ENCODE measurements around the gene CFAP410. TPM values are rescaled to one million over a fixed set of nuclear protein-coding genes. Genes with fewer than 3 reads are reported as not detected.

CFAP410 gene
- polyA plus RNA-seq, 10 donors, result 10.5 to 20.6 (median 15.3) TPM

DNA sequence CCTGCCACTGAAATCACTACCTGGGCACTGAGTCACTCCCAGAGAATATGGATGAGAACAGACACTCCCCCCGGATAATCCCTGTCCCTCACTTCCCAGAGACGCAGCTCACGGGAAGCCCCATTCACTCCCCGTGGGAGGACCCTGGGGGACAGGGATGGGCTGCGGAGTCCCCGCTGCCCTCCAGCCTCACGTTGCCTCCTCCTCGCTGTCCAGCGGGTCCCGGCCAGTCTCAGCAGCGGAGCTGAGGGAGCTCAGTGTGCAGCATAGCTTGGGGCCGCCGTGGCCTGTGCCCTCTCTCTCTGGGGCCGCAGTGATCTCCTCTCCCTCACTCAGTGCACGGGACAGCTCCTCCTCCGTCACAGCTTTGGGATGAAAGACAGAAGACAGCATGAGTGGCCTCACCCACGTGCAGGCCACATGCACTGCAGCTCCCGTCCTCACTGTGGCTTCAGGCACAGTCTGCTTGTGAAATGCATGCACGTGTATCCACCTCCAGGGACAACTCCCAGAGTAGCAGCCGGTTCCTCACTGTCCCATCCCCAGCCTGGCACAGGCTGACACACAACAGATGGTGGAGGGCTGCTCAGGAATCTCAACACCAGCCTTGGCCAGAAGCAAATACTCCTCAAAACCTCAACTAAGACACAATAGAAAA, 7.4 kb downstream of the CFAP410 start:
- DNase-seq, result no peak

DNA sequence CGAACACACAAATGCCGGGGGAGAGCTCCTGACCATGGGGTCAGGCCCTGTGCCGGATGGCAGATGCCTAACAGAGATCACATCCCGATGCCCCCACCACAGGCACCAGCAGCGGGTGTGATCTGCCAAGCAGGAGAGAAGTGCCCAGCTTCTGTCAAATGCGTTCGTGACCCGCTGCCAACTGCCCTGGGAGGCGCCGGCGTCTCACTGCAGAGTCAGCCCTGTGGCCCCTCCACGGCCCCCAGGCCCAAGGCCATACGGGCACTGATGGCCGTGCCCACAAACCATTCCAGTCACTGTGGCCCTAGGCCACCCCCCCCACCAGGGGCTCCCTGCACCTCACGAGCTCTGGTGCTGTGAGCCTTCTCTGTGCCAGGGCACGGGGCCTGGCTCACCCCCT, 8.0 kb downstream of the CFAP410 start:
- no peak for DNase-seq

DNA sequence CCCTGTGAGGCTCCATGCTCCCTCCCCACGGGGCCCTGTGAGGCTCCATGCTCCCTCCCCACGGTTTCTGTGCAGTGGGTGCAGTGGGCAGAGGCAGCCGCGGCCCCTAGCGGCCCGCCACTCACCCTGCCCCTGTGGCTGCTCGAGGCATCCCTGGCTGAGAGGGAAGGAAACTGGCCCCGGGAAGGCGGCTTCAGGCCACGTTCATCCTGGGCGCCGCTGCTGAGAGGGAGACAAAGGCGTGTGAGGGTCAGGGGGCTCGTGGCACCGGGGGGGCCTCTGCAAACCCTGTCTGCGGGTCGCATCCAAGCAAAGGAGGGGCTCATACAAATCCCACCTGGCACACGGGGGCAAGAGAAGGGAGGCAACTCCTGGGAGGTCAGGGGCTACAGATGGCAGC, 8.5 kb downstream of the CFAP410 start:
- no peak for DNase-seq

DNA sequence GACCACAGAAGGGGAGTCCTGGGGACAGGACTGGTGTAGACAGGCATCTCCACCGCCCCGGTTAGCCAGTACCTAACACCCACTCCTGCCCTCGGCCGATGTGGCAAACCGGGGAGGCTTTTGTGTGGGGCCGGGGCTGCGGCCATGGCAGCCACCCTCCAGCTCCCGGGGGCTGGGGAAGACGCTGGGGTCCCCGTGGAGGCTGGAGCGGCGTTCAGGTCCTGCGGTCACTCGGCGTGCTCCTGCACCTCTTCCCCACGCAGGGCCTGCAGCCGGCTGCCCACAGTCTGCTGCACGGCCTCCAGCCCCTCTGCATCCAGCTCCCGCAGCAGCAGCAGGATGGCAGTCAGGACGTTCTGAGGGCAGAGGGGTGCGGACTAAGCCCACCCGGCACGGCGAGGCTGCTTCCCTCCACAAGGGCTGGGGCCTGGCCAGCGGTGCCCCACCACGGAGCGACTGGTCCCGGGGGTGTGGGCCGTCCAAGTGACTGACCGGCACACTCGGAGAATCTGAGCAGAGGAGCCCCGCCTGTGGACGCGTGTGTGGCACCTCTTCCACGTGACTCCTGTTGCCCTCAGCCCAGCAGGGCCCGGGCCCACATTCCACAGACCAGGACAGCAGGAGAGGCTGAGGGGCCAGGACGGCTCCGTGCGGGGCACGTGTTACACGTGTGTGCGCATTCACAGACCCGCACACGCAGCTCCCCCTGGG, 9.1 kb downstream of the CFAP410 start:
- no peak for DNase-seq

GRCh38 chr21:44329086-44329889, 9.9 kb downstream of the CFAP410 start:
- no peak for DNase-seq

GRCh38 chr21:44328242-44328895, 10.8 kb downstream of the CFAP410 start:
- no peak for DNase-seq

GRCh38 chr21:44327603-44327974, 11.6 kb downstream of the CFAP410 start:
- no peak for DNase-seq

DNA sequence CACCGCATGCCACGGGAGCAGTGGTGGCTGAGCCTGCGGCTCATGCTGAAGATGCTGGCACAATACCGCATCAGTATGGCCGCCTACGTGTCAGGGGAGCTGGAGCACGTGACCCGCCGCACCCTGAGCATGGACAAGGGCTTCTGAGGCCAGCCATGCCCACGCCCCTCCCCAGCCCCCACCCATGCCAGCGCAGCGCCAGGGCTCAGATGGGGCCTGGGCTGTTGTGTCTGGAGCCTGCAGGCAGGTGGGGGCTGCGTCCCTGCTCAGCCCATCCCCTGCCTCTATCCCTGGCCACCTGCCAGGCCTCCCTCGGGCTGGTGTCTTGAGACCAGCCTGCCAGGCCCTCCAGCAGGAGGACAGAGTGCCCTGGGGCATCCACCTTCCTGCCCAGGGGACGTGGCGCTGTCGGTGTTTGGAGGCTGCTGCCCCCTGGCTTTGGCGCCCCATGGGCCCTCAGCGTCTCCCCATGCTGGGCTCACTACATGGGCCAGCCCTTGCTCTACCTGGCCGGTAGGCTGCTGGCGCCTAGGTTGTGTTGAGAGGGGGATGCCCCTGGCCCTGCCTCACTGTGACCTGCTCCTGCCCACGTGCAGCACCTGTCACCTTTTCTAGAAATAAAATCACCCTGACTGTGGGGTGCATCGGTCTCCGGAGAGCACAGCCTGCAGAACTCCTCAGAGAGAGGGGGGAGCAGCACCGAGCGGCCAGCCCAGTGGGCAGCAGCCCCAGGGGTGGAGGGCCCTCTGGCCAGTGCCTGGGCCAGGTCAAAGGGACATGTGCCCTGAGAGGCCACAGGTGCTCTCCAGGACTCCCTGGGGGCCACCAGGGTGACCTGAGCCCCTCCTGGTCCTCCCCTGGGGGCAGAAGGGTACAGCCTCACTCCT, 12.2 kb downstream of the CFAP410 start:
- no peak for DNase-seq

DNA sequence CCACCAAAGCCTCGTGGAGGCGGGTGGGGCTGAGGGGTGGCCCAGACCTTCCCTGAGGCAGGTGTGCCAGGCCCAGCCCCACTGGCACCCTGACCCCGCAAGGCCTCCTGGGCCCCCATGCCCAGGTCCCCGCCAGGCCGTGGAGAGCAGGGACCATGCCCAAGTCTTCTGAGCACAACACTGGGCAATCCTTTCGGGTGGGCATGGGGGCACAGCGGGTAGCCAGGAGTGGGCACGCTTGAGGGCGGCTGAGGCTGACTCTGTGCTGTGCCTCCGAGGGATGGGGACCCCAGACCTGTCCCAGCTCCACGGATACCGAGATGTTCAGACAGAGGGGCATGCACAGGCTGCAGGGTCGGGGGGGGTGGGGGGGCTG, 12.9 kb downstream of the CFAP410 start:
- DNase-seq, result no peak

GRCh38 chr21:44325386-44326271, 13.6 kb downstream of the CFAP410 start:
- DNase-seq, result no peak

GRCh38 chr21:44324854-44325107, 14.4 kb downstream of the CFAP410 start:
- DNase-seq, result no peak

DNA sequence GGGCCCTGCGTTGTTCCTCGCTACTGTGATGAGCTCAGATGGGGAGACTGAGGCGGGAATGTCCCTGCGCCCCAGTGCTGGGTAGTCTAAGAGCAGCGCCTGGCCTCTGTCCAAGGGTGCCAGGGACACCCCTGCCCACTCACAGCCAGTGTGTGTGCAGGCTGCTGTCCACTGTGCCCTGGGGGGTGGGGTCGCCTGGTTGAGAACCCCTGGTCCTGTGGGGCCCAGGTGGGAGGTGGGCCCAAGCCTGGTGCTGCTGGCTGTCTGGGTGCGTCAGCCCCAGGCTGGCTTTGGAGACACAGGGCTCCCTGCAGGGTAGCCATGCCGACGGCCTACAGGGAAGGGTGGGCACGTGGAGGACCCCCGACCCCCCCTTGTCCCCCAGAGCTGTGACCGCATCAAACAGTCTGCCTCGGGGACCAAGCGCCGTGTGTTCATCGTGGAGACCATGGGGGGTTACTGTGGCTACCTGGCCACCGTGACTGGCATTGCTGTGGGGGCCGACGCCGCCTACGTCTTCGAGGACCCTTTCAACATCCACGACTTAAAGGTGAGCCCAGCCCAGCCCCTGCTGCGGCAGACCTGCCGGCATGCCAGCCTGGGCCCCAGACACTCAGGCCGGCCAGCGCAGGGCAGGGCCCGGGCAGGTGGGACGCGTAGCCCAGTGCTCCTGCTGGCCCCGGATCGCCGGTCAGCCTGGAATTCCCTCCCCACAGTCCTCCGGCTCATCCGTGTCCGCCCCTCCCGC, 14.9 kb downstream of the CFAP410 start:
- no peak for DNase-seq

- no peak for DNase-seq
Measured at GRCh38 chr21:44323591-44323990, 15.6 kb downstream of the CFAP410 start.

- no peak for DNase-seq
Measured at GRCh38 chr21:44322621-44323325, 16.4 kb downstream of the CFAP410 start.

DNA sequence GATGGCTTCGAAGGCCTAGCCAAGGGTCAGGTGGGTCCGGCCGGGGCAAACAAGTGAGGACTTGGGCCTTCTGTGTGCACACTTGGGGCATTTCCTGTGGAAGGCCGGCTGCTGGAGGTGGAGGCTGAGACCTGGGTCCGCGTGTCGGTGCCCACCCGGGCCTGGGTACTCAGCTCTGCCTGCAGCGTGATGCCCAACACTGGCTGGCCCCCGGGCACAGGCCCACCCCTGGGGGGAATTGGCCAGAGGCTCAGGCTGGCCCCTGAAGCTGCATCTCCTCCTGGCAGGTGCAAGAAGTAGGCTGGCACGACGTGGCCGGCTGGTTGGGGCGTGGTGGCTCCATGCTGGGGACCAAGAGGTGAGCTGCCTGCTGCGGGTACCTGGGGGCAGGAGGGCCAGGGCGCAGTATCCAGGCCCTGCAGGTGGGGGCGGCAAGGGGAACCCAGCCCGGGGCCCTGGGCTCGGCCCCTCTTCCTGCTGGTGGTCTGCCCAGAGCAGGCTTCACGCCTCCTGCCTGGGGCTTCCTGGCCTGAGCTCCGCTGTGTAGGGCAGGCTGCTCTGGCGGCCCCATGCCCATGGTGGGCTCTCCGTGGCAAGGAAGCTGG, 17.2 kb downstream of the CFAP410 start:
- no peak for DNase-seq

DNA sequence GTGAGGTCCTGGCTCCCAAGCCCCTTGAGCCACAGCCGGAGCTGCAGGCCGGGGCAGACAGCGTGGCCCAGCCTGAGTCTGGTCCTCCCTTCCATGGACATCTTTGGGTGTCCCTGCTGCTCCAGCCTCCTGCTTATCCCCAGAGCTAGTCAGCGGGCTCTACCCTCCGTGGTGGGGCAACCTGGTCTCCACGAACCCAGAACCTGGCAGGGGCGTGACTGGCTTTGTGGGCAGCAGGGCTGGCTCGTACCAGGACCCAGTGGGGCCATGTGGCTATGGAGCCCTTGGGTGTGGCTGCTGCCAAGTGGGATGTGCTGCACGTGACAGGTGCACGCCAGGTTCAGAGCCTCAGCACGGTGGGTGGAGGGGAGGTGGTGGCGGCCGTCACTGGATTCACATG, 18.3 kb downstream of the CFAP410 start:
- no peak for DNase-seq

DNA sequence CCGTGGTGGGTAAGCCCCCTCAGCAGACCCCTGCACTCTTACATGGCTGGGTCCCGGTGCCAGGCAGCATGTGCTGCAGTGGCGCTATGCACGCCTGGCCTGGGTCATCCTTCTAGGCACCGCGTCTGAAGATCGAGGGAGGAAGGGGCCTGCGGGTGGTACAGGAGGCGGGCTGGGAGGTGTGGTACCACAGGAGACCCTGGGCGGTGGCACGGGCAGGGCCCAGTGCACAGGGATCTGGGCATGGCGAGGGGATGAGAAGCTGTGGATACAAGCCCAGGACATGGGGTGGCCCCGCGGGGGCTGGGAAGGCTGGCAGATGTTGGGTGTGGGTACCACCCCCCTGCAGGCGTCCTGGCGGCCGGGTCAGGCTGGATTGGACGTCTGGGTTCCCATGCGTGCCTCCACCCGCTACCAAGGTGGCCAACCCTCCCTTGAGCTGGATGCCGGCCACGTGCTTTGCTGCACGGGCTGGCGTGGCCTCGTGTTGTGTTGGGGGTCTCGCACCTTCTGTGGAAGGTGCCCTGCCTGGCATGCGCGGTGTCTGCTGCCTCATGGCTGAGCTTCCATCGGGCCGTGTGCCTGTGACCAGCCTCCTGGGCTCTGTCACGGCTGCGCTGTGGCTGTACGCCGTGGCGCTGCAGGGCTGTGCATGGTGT, 19.7 kb downstream of the CFAP410 start:
- no peak for DNase-seq

All from muscle of back (tissue), 11 donors.